Measurements from ENCODE around the gene PAM.
"Not testable (repeated sequence)": the region's sequence is repeated elsewhere in the genome, so short reads cannot be mapped to it uniquely, and the experiment has no call there.

The PAM gene

DNA sequence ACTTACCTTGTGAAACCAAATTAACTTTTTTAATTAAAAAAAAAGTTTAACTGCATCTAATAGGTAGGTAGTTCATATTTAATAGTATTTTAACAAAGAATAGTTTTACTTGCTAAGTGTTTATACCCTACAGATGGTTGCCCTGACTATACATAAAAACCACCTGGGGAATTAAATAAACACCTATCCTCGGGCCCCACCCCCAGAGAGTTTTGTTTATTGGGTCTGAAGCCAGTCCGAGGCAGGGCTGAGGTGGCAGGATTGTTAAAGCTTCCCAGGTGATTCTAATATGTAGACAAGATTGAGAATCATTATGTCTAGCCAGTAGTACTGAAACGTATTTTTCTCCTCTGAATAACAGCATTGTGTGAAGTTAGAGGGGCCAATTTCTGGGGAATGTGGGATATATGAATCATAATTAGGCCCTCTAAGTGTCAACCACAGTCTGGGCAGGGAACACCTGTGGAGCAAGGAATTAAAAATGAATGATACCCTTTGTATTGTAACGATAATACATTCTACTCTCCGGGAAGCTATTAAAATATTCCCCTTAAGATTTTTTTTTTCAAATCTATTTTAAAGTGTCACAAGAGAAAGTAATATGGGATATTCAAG is 5.6 kb upstream of the PAM start (continued):
- TF ChIP-seq, protein P1, sequence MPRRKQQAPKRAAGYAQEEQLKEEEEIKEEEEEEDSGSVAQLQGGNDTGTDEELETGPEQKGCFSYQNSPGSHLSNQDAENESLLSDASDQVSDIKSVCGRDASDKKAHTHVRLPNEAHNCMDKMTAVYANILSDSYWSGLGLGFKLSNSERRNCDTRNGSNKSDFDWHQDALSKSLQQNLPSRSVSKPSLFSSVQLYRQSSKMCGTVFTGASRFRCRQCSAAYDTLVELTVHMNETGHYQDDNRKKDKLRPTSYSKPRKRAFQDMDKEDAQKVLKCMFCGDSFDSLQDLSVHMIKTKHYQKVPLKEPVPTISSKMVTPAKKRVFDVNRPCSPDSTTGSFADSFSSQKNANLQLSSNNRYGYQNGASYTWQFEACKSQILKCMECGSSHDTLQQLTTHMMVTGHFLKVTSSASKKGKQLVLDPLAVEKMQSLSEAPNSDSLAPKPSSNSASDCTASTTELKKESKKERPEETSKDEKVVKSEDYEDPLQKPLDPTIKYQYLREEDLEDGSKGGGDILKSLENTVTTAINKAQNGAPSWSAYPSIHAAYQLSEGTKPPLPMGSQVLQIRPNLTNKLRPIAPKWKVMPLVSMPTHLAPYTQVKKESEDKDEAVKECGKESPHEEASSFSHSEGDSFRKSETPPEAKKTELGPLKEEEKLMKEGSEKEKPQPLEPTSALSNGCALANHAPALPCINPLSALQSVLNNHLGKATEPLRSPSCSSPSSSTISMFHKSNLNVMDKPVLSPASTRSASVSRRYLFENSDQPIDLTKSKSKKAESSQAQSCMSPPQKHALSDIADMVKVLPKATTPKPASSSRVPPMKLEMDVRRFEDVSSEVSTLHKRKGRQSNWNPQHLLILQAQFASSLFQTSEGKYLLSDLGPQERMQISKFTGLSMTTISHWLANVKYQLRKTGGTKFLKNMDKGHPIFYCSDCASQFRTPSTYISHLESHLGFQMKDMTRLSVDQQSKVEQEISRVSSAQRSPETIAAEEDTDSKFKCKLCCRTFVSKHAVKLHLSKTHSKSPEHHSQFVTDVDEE (CRISPR knock-in tag; IDR thresholded peaks at IDR 0.05), result no peak

DNA sequence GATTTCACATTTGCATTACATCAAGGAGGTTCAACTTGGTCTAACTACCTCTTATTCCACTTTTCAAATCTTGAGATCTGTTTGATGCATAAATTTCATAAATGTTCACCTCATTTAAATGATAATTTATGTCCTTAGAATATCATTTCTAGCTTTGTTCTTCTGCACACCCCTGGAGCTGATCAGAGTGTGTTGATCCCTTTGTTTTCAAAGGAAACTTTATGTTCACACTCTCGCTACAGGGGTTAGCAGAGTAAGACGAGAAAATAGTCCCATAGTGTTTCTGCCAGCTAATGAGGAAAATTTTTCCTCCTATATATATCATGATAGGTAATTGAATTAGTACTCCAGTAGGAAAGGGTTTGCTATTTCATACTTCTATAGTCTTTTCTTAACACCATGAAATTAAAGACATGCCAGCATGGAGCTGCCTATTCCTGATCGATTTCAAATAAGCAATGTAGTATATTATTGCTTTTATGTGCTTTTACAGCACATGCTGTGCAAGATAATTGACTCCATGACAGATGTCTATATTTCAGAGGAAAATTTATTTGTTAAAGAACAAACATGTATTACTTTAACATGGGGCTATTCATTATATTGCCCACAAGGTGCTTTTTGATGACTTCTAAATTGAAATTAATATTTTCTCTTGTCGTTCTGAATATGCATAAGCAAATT is 4.8 kb upstream of the PAM start:
- no peak for TF ChIP-seq OSR1 (CRISPR knock-in tag; IDR thresholded peaks at IDR 0.05)
- TF ChIP-seq, protein P2, sequence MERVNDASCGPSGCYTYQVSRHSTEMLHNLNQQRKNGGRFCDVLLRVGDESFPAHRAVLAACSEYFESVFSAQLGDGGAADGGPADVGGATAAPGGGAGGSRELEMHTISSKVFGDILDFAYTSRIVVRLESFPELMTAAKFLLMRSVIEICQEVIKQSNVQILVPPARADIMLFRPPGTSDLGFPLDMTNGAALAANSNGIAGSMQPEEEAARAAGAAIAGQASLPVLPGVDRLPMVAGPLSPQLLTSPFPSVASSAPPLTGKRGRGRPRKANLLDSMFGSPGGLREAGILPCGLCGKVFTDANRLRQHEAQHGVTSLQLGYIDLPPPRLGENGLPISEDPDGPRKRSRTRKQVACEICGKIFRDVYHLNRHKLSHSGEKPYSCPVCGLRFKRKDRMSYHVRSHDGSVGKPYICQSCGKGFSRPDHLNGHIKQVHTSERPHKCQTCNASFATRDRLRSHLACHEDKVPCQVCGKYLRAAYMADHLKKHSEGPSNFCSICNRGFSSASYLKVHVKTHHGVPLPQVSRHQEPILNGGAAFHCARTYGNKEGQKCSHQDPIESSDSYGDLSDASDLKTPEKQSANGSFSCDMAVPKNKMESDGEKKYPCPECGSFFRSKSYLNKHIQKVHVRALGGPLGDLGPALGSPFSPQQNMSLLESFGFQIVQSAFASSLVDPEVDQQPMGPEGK (CRISPR knock-in tag; IDR thresholded peaks at IDR 0.05; ENCODE audit: borderline replicate concordance), result no peak
- no peak for TF ChIP-seq ARNTL (CRISPR knock-in tag; IDR thresholded peaks at IDR 0.05; ENCODE audit: borderline replicate concordance, low read depth)
- TF ChIP-seq ZFP30 (CRISPR knock-in tag; IDR thresholded peaks at IDR 0.05), result no peak
- TF ChIP-seq, protein P1 (CRISPR knock-in tag; IDR thresholded peaks at IDR 0.05), result no peak
- TF ChIP-seq ZNF70 (CRISPR knock-in tag; IDR thresholded peaks at IDR 0.05), result no peak
- no peak for TF ChIP-seq RARB (CRISPR knock-in tag; IDR thresholded peaks at IDR 0.05)
- no peak for TF ChIP-seq TOX (CRISPR knock-in tag; IDR thresholded peaks at IDR 0.05; ENCODE audit: borderline replicate concordance)
- no peak for TF ChIP-seq SNAI2 (CRISPR knock-in tag; IDR thresholded peaks at IDR 0.05)
- TF ChIP-seq, protein P3, sequence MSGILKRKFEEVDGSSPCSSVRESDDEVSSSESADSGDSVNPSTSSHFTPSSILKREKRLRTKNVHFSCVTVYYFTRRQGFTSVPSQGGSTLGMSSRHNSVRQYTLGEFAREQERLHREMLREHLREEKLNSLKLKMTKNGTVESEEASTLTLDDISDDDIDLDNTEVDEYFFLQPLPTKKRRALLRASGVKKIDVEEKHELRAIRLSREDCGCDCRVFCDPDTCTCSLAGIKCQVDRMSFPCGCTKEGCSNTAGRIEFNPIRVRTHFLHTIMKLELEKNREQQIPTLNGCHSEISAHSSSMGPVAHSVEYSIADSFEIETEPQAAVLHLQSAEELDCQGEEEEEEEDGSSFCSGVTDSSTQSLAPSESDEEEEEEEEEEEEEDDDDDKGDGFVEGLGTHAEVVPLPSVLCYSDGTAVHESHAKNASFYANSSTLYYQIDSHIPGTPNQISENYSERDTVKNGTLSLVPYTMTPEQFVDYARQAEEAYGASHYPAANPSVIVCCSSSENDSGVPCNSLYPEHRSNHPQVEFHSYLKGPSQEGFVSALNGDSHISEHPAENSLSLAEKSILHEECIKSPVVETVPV (CRISPR knock-in tag; IDR thresholded peaks at IDR 0.05), result no peak
- no peak for TF ChIP-seq ZFP3 (CRISPR knock-in tag; IDR thresholded peaks at IDR 0.05)
- TF ChIP-seq TCF4 (CRISPR knock-in tag; IDR thresholded peaks at IDR 0.05; ENCODE audit: borderline replicate concordance), result no peak
- ATAC-seq, result no peak

DNA sequence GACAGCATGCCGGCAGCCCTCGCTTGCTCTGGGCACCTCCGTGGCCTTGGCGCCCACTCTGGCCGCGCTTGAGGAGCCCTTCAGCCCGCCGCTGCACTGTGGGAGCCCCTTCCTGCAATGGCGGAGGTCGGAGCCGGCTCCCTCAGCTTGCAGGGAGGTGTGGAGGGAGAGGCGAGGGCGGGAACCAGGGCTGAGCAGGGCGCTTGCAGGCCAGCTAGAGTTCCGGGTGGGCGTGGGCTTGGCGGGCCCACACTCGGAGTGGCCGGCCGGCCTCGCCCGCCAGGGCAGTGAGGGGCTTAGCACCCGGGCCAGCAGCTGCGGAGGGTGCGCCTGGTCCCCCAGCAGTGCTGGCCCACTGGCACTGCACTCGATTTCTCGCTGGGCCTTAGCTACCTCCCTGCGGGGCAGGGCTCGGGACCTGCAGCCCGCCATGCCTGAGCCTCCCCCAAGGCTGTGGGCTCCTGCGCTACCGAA is 3.2 kb upstream of the PAM start:
- not testable (repeated sequence) for ATAC-seq

DNA sequence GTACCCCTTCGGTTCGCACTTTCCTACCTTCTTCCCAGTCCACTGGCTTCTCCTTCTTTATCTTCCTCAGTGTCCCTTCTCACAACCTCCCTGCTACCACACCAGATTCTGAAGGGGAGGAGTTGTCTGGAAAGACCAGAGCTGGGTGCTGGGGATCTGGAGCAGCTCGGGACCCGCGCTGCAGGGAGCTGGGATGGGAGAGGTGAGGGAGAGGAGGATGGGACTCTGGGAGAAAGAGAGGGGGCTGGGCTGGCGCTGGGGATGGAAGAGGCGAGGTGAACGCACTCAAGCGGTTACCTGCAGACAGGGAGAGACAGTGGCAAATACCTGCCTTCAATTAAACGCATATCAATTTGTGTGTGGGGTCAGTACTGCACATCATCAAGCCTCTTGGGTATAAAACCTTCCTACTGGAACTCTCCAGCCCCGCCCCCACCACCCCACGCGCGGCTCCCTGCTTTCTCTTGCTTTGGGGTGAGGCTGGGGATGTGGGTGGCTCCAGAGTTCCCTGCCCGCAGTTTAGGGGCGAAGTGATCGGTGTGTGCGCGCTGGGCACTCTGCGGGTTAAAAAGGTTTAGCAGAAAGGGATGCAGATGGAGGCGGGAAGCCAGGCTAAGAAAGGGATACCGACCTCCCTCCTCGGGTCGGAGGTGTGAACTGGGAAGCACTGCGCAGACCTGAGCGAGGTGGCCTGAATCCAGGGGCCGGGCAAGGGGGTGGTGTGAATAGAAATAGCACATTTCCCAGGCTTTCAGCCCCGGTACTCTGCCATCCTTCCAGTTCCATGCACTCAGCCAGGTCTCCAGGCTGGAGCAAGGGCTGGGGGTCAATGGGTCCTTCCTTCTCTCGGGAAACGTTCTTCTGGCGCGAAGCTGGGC is 977 bp upstream of the PAM start:
- ATAC-seq, result no peak; the same call in 1 of the 3 replicates
- TF ChIP-seq ZNF70 (CRISPR knock-in tag; IDR thresholded peaks at IDR 0.05) (no peak), ZFP30 (CRISPR knock-in tag; IDR thresholded peaks at IDR 0.05) (no peak), ZFP3 (CRISPR knock-in tag; IDR thresholded peaks at IDR 0.05) (no peak), ZNF565 (CRISPR knock-in tag; conservative IDR thresholded peaks at IDR 0.05; ENCODE audit: low read depth) (no peak), PPARA (CRISPR knock-in tag; IDR thresholded peaks at IDR 0.05; ENCODE audit: borderline replicate concordance) (no peak), CSDC2 (CRISPR knock-in tag; IDR thresholded peaks at IDR 0.05) (no peak), TCF4 (CRISPR knock-in tag; IDR thresholded peaks at IDR 0.05; ENCODE audit: borderline replicate concordance) (no peak), ZNF8 (CRISPR knock-in tag; IDR thresholded peaks at IDR 0.05) (no peak), TOX (CRISPR knock-in tag; IDR thresholded peaks at IDR 0.05; ENCODE audit: borderline replicate concordance) (no peak)
- TF ChIP-seq, protein P4, sequence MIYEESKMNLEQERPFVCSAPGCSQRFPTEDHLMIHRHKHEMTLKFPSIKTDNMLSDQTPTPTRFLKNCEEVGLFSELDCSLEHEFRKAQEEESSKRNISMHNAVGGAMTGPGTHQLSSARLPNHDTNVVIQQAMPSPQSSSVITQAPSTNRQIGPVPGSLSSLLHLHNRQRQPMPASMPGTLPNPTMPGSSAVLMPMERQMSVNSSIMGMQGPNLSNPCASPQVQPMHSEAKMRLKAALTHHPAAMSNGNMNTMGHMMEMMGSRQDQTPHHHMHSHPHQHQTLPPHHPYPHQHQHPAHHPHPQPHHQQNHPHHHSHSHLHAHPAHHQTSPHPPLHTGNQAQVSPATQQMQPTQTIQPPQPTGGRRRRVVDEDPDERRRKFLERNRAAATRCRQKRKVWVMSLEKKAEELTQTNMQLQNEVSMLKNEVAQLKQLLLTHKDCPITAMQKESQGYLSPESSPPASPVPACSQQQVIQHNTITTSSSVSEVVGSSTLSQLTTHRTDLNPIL (CRISPR knock-in tag; IDR thresholded peaks at IDR 0.05; ENCODE audit: low read depth), result no peak
- TF ChIP-seq, protein P1 (CRISPR knock-in tag; IDR thresholded peaks at IDR 0.05), result no peak

Data from SK-N-SH treated with all-trans-retinoic acid at 6 μM for 48 hours (cell line).